ENCODE results near the gene CDC26. TPM values are rescaled to one million over a fixed set of nuclear protein-coding genes. Genes with fewer than 3 reads are reported as not detected.
"Not testable (repeated sequence)": the region's sequence is repeated elsewhere in the genome, so short reads cannot be mapped to it uniquely, and the experiment has no call there.

CDC26 gene
- total RNA-seq, 1 experiment from 2014 or later: 51.6 TPM

DNA sequence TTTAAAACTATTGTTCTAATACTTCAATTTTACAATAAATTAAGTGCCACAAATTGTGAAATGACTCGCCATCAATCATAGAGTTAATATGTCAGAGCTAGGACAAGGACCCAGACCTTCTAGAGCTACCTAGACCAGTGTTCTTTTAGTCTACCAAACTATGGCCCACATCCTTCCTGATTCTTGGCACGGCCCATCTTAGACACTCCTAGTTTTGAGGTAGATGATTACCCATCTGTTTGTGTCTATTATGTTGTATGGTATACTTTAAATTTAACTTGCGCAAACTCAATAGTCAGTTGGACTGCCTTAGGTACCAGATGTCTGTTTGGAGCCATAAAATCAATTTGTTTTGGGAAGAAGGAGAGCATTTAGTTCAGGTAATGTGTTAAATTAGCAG lies 17.5 kb downstream of the CDC26 start:
- no peak overlapping the region for H3K27ac Mint-ChIP-seq (ENCODE audit: low read depth, unreplicated experiment)
- TF ChIP-seq, protein P1, sequence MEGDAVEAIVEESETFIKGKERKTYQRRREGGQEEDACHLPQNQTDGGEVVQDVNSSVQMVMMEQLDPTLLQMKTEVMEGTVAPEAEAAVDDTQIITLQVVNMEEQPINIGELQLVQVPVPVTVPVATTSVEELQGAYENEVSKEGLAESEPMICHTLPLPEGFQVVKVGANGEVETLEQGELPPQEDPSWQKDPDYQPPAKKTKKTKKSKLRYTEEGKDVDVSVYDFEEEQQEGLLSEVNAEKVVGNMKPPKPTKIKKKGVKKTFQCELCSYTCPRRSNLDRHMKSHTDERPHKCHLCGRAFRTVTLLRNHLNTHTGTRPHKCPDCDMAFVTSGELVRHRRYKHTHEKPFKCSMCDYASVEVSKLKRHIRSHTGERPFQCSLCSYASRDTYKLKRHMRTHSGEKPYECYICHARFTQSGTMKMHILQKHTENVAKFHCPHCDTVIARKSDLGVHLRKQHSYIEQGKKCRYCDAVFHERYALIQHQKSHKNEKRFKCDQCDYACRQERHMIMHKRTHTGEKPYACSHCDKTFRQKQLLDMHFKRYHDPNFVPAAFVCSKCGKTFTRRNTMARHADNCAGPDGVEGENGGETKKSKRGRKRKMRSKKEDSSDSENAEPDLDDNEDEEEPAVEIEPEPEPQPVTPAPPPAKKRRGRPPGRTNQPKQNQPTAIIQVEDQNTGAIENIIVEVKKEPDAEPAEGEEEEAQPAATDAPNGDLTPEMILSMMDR (IDR thresholded peaks at IDR 0.05; ENCODE audit: unreplicated experiment): no peak
- DNase-seq (ENCODE audit: unreplicated experiment): no peak
- ChIA-PET CTCF (interaction anchor here (1.9 kb wide), 1 partner anchor 17 kb away, joined by 8 read pairs; the partner anchor contains the start of gene CDC26), POLR2A (interaction anchor here (0.6 kb wide), 1 partner anchor 37 kb away, joined by 4 read pairs; the partner anchor contains the start of genes FKBP15 and SLC31A1)
- no peaks in the 10 kb centered on the region for H3K9me3 Mint-ChIP-seq (ENCODE audit: unreplicated experiment)
- BruUV-seq (replicated peaks): no TSS peak
- no peaks in the 10 kb centered on the region for H3K4me1 Mint-ChIP-seq (ENCODE audit: insufficient read depth, unreplicated experiment)
- intact Hi-C loops (cut with micrococcal nuclease): no loop called here
- no peak overlapping the region for H3K4me3 Mint-ChIP-seq (ENCODE audit: unreplicated experiment)
- no peaks in the 10 kb centered on the region for H3K27me3 Mint-ChIP-seq (ENCODE audit: insufficient read depth, unreplicated experiment)
- H3K36me3 Mint-ChIP-seq (ENCODE audit: insufficient read depth, unreplicated experiment): peaks cover 55% of the 10 kb centered on the region

DNA sequence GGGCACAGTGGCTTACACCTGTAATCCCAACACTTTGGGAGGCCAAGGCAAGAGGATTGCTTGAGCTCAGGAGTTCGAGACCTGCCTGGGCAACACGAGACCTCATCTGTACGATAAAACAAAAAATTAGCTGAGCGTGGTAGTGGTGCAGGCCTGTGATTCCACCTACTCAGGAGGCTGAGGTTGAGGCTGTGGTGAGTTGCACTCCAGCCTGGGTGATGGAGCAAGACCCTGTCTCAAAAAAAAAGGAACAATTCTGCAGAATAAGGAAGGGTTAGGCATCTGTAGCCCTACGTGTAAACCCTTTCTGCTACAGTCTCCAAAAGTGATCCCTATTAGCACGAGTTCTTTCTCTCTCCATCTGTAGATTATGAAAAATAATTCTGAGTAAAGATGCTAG lies 19.9 kb downstream of the CDC26 start:
- Mint-ChIP-seq H3K27me3 (ENCODE audit: insufficient read depth, unreplicated experiment) (no peaks in the 10 kb centered on the region), H3K36me3 (ENCODE audit: insufficient read depth, unreplicated experiment) (peaks cover 47% of the 10 kb centered on the region), H3K4me1 (ENCODE audit: insufficient read depth, unreplicated experiment) (no peaks in the 10 kb centered on the region), H3K27ac (ENCODE audit: low read depth, unreplicated experiment) (no peak overlapping the region), H3K4me3 (ENCODE audit: unreplicated experiment) (no peak overlapping the region), H3K9me3 (ENCODE audit: unreplicated experiment) (no peaks in the 10 kb centered on the region)
- POLR2A ChIA-PET: interaction anchor here (0.7 to 3.7 kb wide), 2 partner anchors 19 to 1225 kb away, joined by 4 to 12 read pairs; partner anchors contain the start of genes CDC26 and PRPF4
- CTCF ChIA-PET: interaction anchor here (1.0 kb wide), 1 partner anchor 152 kb away, joined by 3 read pairs; no protein-coding TSS in a partner anchor
- intact Hi-C loops (cut with micrococcal nuclease): no loop called here
- TF ChIP-seq, protein P1 (IDR thresholded peaks at IDR 0.05; ENCODE audit: unreplicated experiment): no peak
- BruUV-seq (replicated peaks): no TSS peak
- no peak for DNase-seq (ENCODE audit: unreplicated experiment)

GRCh38 chr9:113254991-113255390 lies 20.4 kb downstream of the CDC26 start:
- Mint-ChIP-seq H3K36me3 (ENCODE audit: insufficient read depth, unreplicated experiment) (peaks cover 43% of the 10 kb centered on the region), H3K4me3 (ENCODE audit: unreplicated experiment) (no peak overlapping the region), H3K4me1 (ENCODE audit: insufficient read depth, unreplicated experiment) (no peaks in the 10 kb centered on the region), H3K9me3 (ENCODE audit: unreplicated experiment) (no peaks in the 10 kb centered on the region), H3K27ac (ENCODE audit: low read depth, unreplicated experiment) (no peak overlapping the region), H3K27me3 (ENCODE audit: insufficient read depth, unreplicated experiment) (no peaks in the 10 kb centered on the region)
- TF ChIP-seq, protein P1 (IDR thresholded peaks at IDR 0.05; ENCODE audit: unreplicated experiment): no peak
- no peak for DNase-seq (ENCODE audit: unreplicated experiment)
- intact Hi-C loops (cut with micrococcal nuclease): no loop called here
- no TSS peak for BruUV-seq (replicated peaks)
- CTCF ChIA-PET: no interaction called here
- POLR2A ChIA-PET: interaction anchor here (0.7 to 3.7 kb wide), 3 partner anchors 12 to 1225 kb away, joined by 3 to 12 read pairs (median 4); partner anchors contain the start of genes CDC26 and PRPF4

DNA sequence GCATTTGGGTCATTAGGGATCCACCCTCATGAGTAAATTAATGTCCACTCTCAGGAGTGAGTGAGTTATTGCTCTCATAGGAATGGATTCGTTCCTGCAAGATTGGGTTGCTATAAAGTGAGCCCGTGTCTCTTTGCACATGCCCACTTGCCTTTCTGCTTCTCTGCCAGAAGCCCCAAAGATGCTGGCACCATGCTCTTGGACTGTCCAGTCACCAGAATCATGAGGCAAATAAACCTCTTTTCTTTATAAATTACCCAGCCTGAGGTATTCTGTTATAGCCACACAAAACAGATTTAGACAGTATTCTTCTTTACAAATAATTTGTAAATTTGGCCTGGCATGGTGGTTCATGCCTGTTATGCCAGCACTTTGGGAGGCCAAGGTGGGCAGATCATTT lies 24.6 kb downstream of the CDC26 start:
- CTCF ChIA-PET: no interaction called here
- BruUV-seq (replicated peaks): no TSS peak
- POLR2A ChIA-PET: interaction anchor here (0.6 kb wide), 1 partner anchor 388 kb away, joined by 3 read pairs; no protein-coding TSS in a partner anchor
- Mint-ChIP-seq H3K36me3 (ENCODE audit: insufficient read depth, unreplicated experiment) (peaks cover 15% of the 10 kb centered on the region), H3K27ac (ENCODE audit: low read depth, unreplicated experiment) (no peak overlapping the region), H3K4me3 (ENCODE audit: unreplicated experiment) (no peak overlapping the region), H3K27me3 (ENCODE audit: insufficient read depth, unreplicated experiment) (no peaks in the 10 kb centered on the region), H3K9me3 (ENCODE audit: unreplicated experiment) (no peaks in the 10 kb centered on the region), H3K4me1 (ENCODE audit: insufficient read depth, unreplicated experiment) (no peaks in the 10 kb centered on the region)
- no peak for DNase-seq (ENCODE audit: unreplicated experiment)
- intact Hi-C loops (cut with micrococcal nuclease): no loop called here
- TF ChIP-seq, protein P1 (IDR thresholded peaks at IDR 0.05; ENCODE audit: unreplicated experiment): no peak

- BruUV-seq (replicated peaks); POLR2A ChIA-PET; H3K27me3 Mint-ChIP-seq (ENCODE audit: insufficient read depth, unreplicated experiment); H3K27ac Mint-ChIP-seq (ENCODE audit: low read depth, unreplicated experiment); H3K4me1 Mint-ChIP-seq (ENCODE audit: insufficient read depth, unreplicated experiment); DNase-seq (ENCODE audit: unreplicated experiment); H3K9me3 Mint-ChIP-seq (ENCODE audit: unreplicated experiment); CTCF ChIA-PET; intact Hi-C loops (cut with micrococcal nuclease); H3K4me3 Mint-ChIP-seq (ENCODE audit: unreplicated experiment): not testable (repeated sequence)
- peaks cover 15% of the 10 kb centered on the region for H3K36me3 Mint-ChIP-seq (ENCODE audit: insufficient read depth, unreplicated experiment)
Observed at GRCh38 chr9:113249661-113250060, 25.7 kb downstream of the CDC26 start.

Data from MCF 10A (cell line).